Cerebellar cortex (tissue), 1 donor: ENCODE data around the gene ZBTB4.

Experiments used
- DNase-seq: peaks from one replicate; pipeline ENCODE4 v3.0.0-alpha.2; 2015; ENCODE audit warnings: low spot score

Gene ZBTB4

GRCh38 chr17:7440113-7440833, 39.2 kb downstream of the ZBTB4 start:
- DNase-seq: peak; percentile 39

- DNase-seq: no peak
Observed at GRCh38 chr17:7439462-7440112, 39.8 kb downstream of the ZBTB4 start, which contains the start of gene FGF11. TSS of gene FGF11 (plus strand) at chr17:7439512. CDS start at chr17:7439621, 109 bp downstream.

- DNase-seq: no peak
Observed at GRCh38 chr17:7438656-7439460, 40.6 kb downstream of the ZBTB4 start.

GRCh38 chr17:7437950-7438614, 41.3 kb downstream of the ZBTB4 start:
- peak; percentile 52 for DNase-seq

GRCh38 chr17:7437369-7437863, 42.0 kb downstream of the ZBTB4 start:
- DNase-seq: no peak

- DNase-seq: peak; percentile 50
Observed at GRCh38 chr17:7436556-7437368, 42.7 kb downstream of the ZBTB4 start.

GRCh38 chr17:7435676-7436555, 43.5 kb downstream of the ZBTB4 start:
- DNase-seq: peak; percentile 41

GRCh38 chr17:7432296-7432695, 47.1 kb downstream of the ZBTB4 start:
- DNase-seq: no peak

GRCh38 chr17:7431231-7431630, 48.2 kb downstream of the ZBTB4 start:
- no peak for DNase-seq

GRCh38 chr17:7429722-7430121, 49.7 kb downstream of the ZBTB4 start:
- no peak for DNase-seq

- no peak for DNase-seq
Observed at GRCh38 chr17:7428557-7428956, 50.9 kb downstream of the ZBTB4 start, which contains the start of gene SPEM3. TSS of gene SPEM3 (plus strand) at chr17:7428857. CDS start at chr17:7428903, 46 bp downstream.

- DNase-seq: no peak
Observed at GRCh38 chr17:7427549-7427948, 51.9 kb downstream of the ZBTB4 start.

GRCh38 chr17:7426896-7427489, 52.4 kb downstream of the ZBTB4 start:
- DNase-seq: no peak

- DNase-seq: no peak
Observed at GRCh38 chr17:7426203-7426863, 53.1 kb downstream of the ZBTB4 start.

- no peak for DNase-seq
Observed at GRCh38 chr17:7425756-7426155, 53.7 kb downstream of the ZBTB4 start.

GRCh38 chr17:7425316-7425715, 54.1 kb downstream of the ZBTB4 start, which contains the start of gene SPEM2:
TSS of gene SPEM2 (plus strand) at chr17:7425616. CDS start at chr17:7425689, 73 bp downstream.
- DNase-seq: no peak

GRCh38 chr17:7423679-7424078, 55.8 kb downstream of the ZBTB4 start:
- DNase-seq: no peak

GRCh38 chr17:7421186-7421585, 58.2 kb downstream of the ZBTB4 start:
- DNase-seq: no peak
